ENCODE results near the gene DLG5.

DNA sequence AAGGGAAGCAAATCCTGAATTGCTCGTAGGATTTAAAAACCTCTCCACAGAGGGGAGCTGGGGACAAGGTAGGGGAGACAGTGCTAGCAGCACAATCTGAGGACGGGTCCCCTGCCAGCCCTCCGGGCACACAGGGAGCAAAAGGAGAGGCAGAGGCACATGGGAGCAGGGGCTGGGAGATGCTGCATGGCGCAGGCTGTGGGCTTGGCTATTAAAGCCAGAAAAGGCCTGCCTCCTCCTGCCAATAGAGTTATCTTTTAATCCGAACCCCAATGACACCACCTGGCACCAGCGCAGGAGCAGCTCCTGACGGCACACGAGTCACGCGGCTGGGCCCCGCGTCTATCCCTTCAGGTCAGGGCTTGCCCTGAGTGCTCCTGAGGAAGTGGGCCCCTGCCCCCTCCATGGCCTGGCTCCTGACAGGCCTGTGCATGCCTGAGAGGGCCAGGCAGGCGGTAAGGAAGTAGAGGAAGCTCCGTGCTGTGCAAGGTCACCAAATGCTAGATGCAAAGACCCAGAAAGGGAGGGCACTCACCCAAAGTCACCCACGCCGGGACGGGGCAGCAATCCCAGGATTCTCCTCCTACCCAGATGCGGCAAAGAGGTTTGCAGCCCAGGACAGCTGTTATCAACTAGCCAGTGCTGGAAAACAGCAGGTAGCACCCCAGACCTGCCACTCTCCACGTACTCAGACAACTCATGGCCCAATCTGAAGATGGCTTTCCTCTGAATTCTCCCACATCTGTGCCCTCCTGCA, 28.1 kb downstream of the DLG5 start:
- TF ChIP-seq MXI1 (IDR thresholded peaks at IDR 0.05; ENCODE audit: low read depth, low read length) (no peak), REST (IDR thresholded peaks at IDR 0.05; ENCODE audit: borderline replicate concordance) (no peak), REST (CRISPR knock-in tag; IDR thresholded peaks at IDR 0.05; ENCODE audit: low read depth) (no peak), TARDBP (IDR thresholded peaks at IDR 0.05) (no peak), USF2 (CRISPR knock-in tag; IDR thresholded peaks at IDR 0.05) (no peak), ZNF76 (CRISPR knock-in tag; IDR thresholded peaks at IDR 0.05; ENCODE audit: borderline replicate concordance) (no peak), BRF1 (IDR thresholded peaks at IDR 0.05; ENCODE audit: borderline replicate concordance, extremely low read depth, insufficient read length) (no peak), EP300 (IDR thresholded peaks at IDR 0.05; ENCODE audit: low read length) (no peak), SUPT5H (IDR thresholded peaks at IDR 0.05) (no peak), FOXJ3 (CRISPR knock-in tag; IDR thresholded peaks at IDR 0.05) (no peak), PCBP2 (IDR thresholded peaks at IDR 0.05; ENCODE audit: low read depth, low read length, poor library complexity, severe bottlenecking) (no peak)
